HepG2 (cell line): ENCODE measurements around the gene DENND5B. TPM values are rescaled to one million over a fixed set of nuclear protein-coding genes. Genes with fewer than 3 reads are reported as not detected.

Experiments
- ATAC-seq: fragments of 200-7000 bp; cut with Tn5 transposase; 3 replicates; pipeline ENCODE4 v1.9.1; 2020; ENCODE audit warnings: mild to moderate bottlenecking, moderate library complexity
- BruUV-seq: library from RNA; stranded (reverse); fragments of 400-500 nt; replicated peaks from 2 replicates; lab custom pipeline; 2021; lab: Mats Ljungman, UMichigan
- CTCF ChIA-PET: fragments of 300-600 bp; formaldehyde crosslinking; extraction: SDS; loops from one replicate; lab custom pipeline; 2021; ENCODE audit warnings: low total read pairs, inconsistent platforms, low intra/inter-chr PET ratio; lab: Yijun Ruan, JAX
- POLR2A ChIA-PET: fragments of 350-600 bp; sonication (Branson Sonifier 250); formaldehyde crosslinking; loops from one replicate; lab custom pipeline; 2020; ENCODE audit warnings: antibody characterized with exemption, inconsistent platforms; lab: Yijun Ruan, JAX
- DNase-seq: peaks from one replicate; pipeline ENCODE4 v3.0.0-alpha.2; 2015; ENCODE audit warnings: low spot score
- FAIRE-seq: peaks from 3 replicates; lab custom pipeline; 2011; peaks lifted over from hg19 to GRCh38; lab: Jason Lieb, UNC
- H2AFZ ChIP-seq: one replicate; pipeline ENCODE4 v1.6.1; 2011; ENCODE audit warnings: low read length, inconsistent platforms
- H3K27ac ChIP-seq: fragments of 300-600 bp; 3 replicates; pipeline ENCODE4 v1.8.0; 2011; ENCODE audit warnings: mixed run types, mild to moderate bottlenecking, mixed read lengths, low read length, inconsistent platforms; ENCODE audit not compliant: insufficient read depth; ENCODE audit errors: extremely low read length
- H3K27me3 ChIP-seq, 2 experiments: fragments of 200-600 bp in 1 of 2; 2 replicates in 1 of 2; 3 replicates in 1 of 2; pipeline versions ENCODE4 v1.6.0 to v1.8.0; 2011; ENCODE audit warnings: low read length in 2 of 2, mild to moderate bottlenecking in 2 of 2, moderate library complexity in 2 of 2, inconsistent platforms in 1 of 2; ENCODE audit not compliant: insufficient read depth in 2 of 2, control insufficient read depth in 1 of 2
- H3K36me3 ChIP-seq, 2 experiments: fragments of 200-600 bp in 1 of 2; replicated peaks in 1 of 2; 2 replicates in 1 of 2; 3 replicates in 1 of 2; pipeline versions ENCODE4 v1.5.1 to v1.8.0; 2011; ENCODE audit warnings: low read length in 2 of 2, inconsistent platforms in 1 of 2; ENCODE audit not compliant: insufficient read depth in 2 of 2, control insufficient read depth in 1 of 2
- H3K4me1 ChIP-seq: 2 replicates; pipeline ENCODE4 v1.5.1; 2012; ENCODE audit warnings: low read length, inconsistent platforms; ENCODE audit not compliant: insufficient read depth
- H3K4me2 ChIP-seq: 2 replicates; pipeline ENCODE4 v1.6.0; 2011; ENCODE audit warnings: low read depth, low read length, inconsistent platforms
- H3K4me3 ChIP-seq, 3 experiments: fragments of 200-600 bp in 1 of 3; sonication (generic), shearing (Covaris generic) in 1 of 3; replicated peaks in 1 of 3; 2 replicates each; pipeline ENCODE4 v1.5.1; 2011 to 2016; ENCODE audit warnings: low read length in 3 of 3, inconsistent platforms in 2 of 3, low read depth in 2 of 3, mild to moderate bottlenecking in 2 of 3, control low read depth in 1 of 3, mixed read lengths in 1 of 3; ENCODE audit not compliant: insufficient read depth in 1 of 3
- H3K79me2 ChIP-seq: one replicate; pipeline ENCODE4 v1.6.1; 2011; ENCODE audit warnings: low read length, inconsistent platforms; ENCODE audit not compliant: insufficient read depth
- H3K9ac ChIP-seq: 2 replicates; pipeline ENCODE4 v1.6.0; 2011; ENCODE audit warnings: mild to moderate bottlenecking, low read depth, low read length, inconsistent platforms; ENCODE audit not compliant: insufficient read depth
- H3K9me3 ChIP-seq: 2 replicates; pipeline ENCODE4 v1.5.1; 2012; ENCODE audit warnings: mild to moderate bottlenecking, low read length
- H4K20me1 ChIP-seq: 2 replicates; pipeline ENCODE4 v1.6.0; 2011; ENCODE audit warnings: inconsistent platforms, mild to moderate bottlenecking, low read length, moderate library complexity; ENCODE audit not compliant: insufficient read depth
- CEBPB ChIP-seq: IDR thresholded peaks from 2 replicates; pipeline ENCODE4 v1.6.1; 2011; ENCODE audit warnings: low read depth, low read length, improper control_type of control experiment, borderline replicate concordance
- GPBP1L1 ChIP-seq: sonication (generic); formaldehyde crosslinking; IDR thresholded peaks from 2 replicates; pipeline ENCODE4 v1.5.0; 2020; ENCODE audit warnings: mild to moderate bottlenecking, missing genetic modification reagents
- PRDM4 ChIP-seq: sonication (generic); formaldehyde crosslinking; IDR thresholded peaks from 2 replicates; pipeline ENCODE4 v1.9.0; 2021; ENCODE audit warnings: missing genetic modification reagents, borderline replicate concordance
- SOX5 ChIP-seq: IDR thresholded peaks from 2 replicates; pipeline ENCODE4 v1.6.1; 2016; ENCODE audit warnings: borderline replicate concordance
- SRSF9 ChIP-seq: fragments of 200-400 bp; formaldehyde crosslinking; IDR thresholded peaks from 2 replicates; pipeline ENCODE4 v1.6.1; 2018; ENCODE audit warnings: borderline replicate concordance, mild to moderate bottlenecking, low read depth, low read length; ENCODE audit not compliant: insufficient read depth, poor library complexity, severe bottlenecking
- ZNF572 ChIP-seq: sonication (generic); formaldehyde crosslinking; IDR thresholded peaks from 2 replicates; pipeline ENCODE4 v1.5.1; 2020; ENCODE audit warnings: mild to moderate bottlenecking, missing genetic modification reagents
- WGBS: methylation state at CpG from one replicate; pipeline ENCODE4 v1.1.6; 2017; ENCODE audit warnings: low lambda C conversion rate; 5-methylcytosine and 5-hydroxymethylcytosine counted together
- in situ Hi-C: cut with HindIII; loops from 2 replicates; pipeline ENCODE4 v1.10.0; 2017; ENCODE audit warnings: low pct_unique_long_range_greater_than_20kb; ENCODE audit not compliant: extremely low pct_ligation_motif_present
- intact Hi-C: fragments of 100-400 bp; cut with micrococcal nuclease; formaldehyde crosslinking; loops from one replicate; pipeline ENCODE4 v1.10.0; 2022; ENCODE audit not compliant: unreplicated experiment
- polyA plus RNA-seq, 8 experiments: library from polyadenylated mRNA; depleted of rRNA in 3 of 8; stranded (reverse) in 7 of 8; unstranded in 1 of 8; fragments of >200 nt; fragmentation: Illumina TruSeq in 4 of 8; extraction: Trizol in 4 of 8; gene quantifications; 2 replicates each; pipeline versions ENCODE4 v1.2.1 to v1.2.3, GENCODE V29; 2011 to 2016; ENCODE audit warnings: low read depth in 4 of 8, missing spikeins in 1 of 8, mixed read lengths in 1 of 8; ENCODE audit not compliant: insufficient read depth in 1 of 8
- total RNA-seq, 5 experiments: library from RNA; depleted of rRNA; stranded (reverse); fragments of >200 nt; fragmentation: Illumina TruSeq; extraction: Trizol; gene quantifications; 2 replicates each; pipeline ENCODE4 v1.2.3, GENCODE V29; 2016; ENCODE audit warnings: low read depth in 1 of 5

DENND5B gene
- total and polyA plus RNA-seq, 2 of the 13 experiments (the other 11 are each of a cell fraction or from before 2014, with no cell fraction given): 14.7 to 18.7 TPM

GRCh38 chr12:31618228-31619025, 27.5 kb upstream of the DENND5B start:
- H4K20me1 ChIP-seq: no peaks in the 10 kb centered on the region
- TF ChIP-seq CEBPB (no peak), PRDM4 (CRISPR knock-in tag) (no peak), ZNF572 (CRISPR knock-in tag) (no peak), SOX5 (CRISPR knock-in tag) (no peak)
- DNase-seq (no peak), ATAC-seq (no peak), FAIRE-seq (no peak)
- intact Hi-C loops: no loop called here
- in situ Hi-C loops: no loop called here
- no peaks in the 10 kb centered on the region for H3K36me3 ChIP-seq
- no peak overlapping the region for H3K4me3 ChIP-seq
- no peaks in the 10 kb centered on the region for H3K9me3 ChIP-seq
- BruUV-seq: no TSS peak
- H3K79me2 ChIP-seq: no peaks in the 10 kb centered on the region
- no peak overlapping the region for H3K9ac ChIP-seq
- ChIA-PET POLR2A (no interaction called here), CTCF (no interaction called here)
- H3K4me2 ChIP-seq: no peak overlapping the region
- no peaks in the 10 kb centered on the region; a peak in 1 of 5 replicates for H3K27me3 ChIP-seq
- H2AFZ ChIP-seq: no peak overlapping the region
- H3K27ac ChIP-seq: no peak overlapping the region
- H3K4me1 ChIP-seq: peaks cover 25% of the 10 kb centered on the region
- WGBS: 60% methylated on average over 3 of the region's 3 CpGs

- peak; percentile 74 for TF ChIP-seq SRSF9
- TF ChIP-seq GPBP1L1: no peak
- TF ChIP-seq, all 625 proteins: peak for 1
- intact Hi-C loops (no loop called here), in situ Hi-C loops (no loop called here)
- Histone ChIP-seq H4K20me1 (no peaks in the 10 kb centered on the region), H3K79me2 (no peaks in the 10 kb centered on the region), H3K9me3 (peaks cover 6% of the 10 kb centered on the region), H3K36me3 (no peaks in the 10 kb centered on the region), H3K27ac (no peak overlapping the region), H3K4me2 (no peak overlapping the region), H3K9ac (no peak overlapping the region), H3K27me3 (no peaks in the 10 kb centered on the region), H3K4me1 (no peaks in the 10 kb centered on the region), H2AFZ (no peak overlapping the region), H3K4me3 (no peak overlapping the region)
- FAIRE-seq (no peak), ATAC-seq (no peak), DNase-seq (no peak)
- WGBS: 46% methylated on average over 2 of the region's 2 CpGs
- BruUV-seq: no TSS peak
- ChIA-PET CTCF (no interaction called here), POLR2A (no interaction called here)
These were observed 21.9 kb upstream of the DENND5B start for GRCh38 chr12:31612819-31613218.
